NCI-H2227 (cell line): ENCODE data around the gene ASTL.
A peak's percentile ranks its signal among the peaks of the same experiment; 100 is the strongest.
"Not testable (repeated sequence)": the region's sequence is repeated elsewhere in the genome, so short reads cannot be mapped to it uniquely, and the experiment has no call there.

Experiments used
- DNase-seq: peaks from one replicate; lab custom pipeline; 2025; ENCODE audit not compliant: unreplicated experiment; lab: John Stamatoyannopoulos, UW

Gene ASTL

GRCh38 chr2:96138179-96139145, at the start of gene ASTL:
Gene ASTL (minus strand): TSS chr2:96138502. CDS start chr2:96138436, 66 bp downstream.
- DNase-seq: no peak

- DNase-seq: no peak
Measured at GRCh38 chr2:96186562-96186961, 48.3 kb upstream of the ASTL start.

GRCh38 chr2:96185516-96185915, 47.2 kb upstream of the ASTL start:
- DNase-seq: no peak

GRCh38 chr2:96184989-96185388, 46.7 kb upstream of the ASTL start:
- DNase-seq: no peak

- no peak for DNase-seq
Measured at GRCh38 chr2:96184188-96184587, 45.9 kb upstream of the ASTL start.

GRCh38 chr2:96181529-96181928, 43.2 kb upstream of the ASTL start:
- no peak for DNase-seq

GRCh38 chr2:96180521-96180920, 42.2 kb upstream of the ASTL start:
- DNase-seq: no peak

GRCh38 chr2:96180002-96180401, 41.7 kb upstream of the ASTL start:
- DNase-seq: no peak

- no peak for DNase-seq
Measured at GRCh38 chr2:96176661-96177060, 38.4 kb upstream of the ASTL start.

GRCh38 chr2:96175951-96176350, 37.6 kb upstream of the ASTL start:
- DNase-seq: no peak

- peak; percentile 77 for DNase-seq
Measured at GRCh38 chr2:96174251-96175144, 36.2 kb upstream of the ASTL start.

GRCh38 chr2:96171831-96172230, 33.5 kb upstream of the ASTL start:
- DNase-seq: no peak

- DNase-seq: no peak
Measured at GRCh38 chr2:96170626-96171025, 32.3 kb upstream of the ASTL start.

GRCh38 chr2:96169868-96170507, 31.7 kb upstream of the ASTL start:
- DNase-seq: no peak

- no peak for DNase-seq
Measured at GRCh38 chr2:96167407-96168013, 29.2 kb upstream of the ASTL start.

GRCh38 chr2:96164459-96165184, 26.3 kb upstream of the ASTL start:
- DNase-seq: no peak

GRCh38 chr2:96163768-96164429, 25.6 kb upstream of the ASTL start:
- no peak for DNase-seq

GRCh38 chr2:96163415-96163767, 25.1 kb upstream of the ASTL start:
- DNase-seq: no peak

GRCh38 chr2:96161898-96162297, 23.6 kb upstream of the ASTL start:
- no peak for DNase-seq

- not testable (repeated sequence) for DNase-seq
Measured at GRCh38 chr2:96160366-96160765, 22.1 kb upstream of the ASTL start.
